NCI-H748 (cell line): ENCODE measurements around the gene CD70.
"Not testable (repeated sequence)": the region's sequence is repeated elsewhere in the genome, so short reads cannot be mapped to it uniquely, and the experiment has no call there.

Experiments
- DNase-seq: peaks from one replicate; lab custom pipeline; 2025; ENCODE audit not compliant: unreplicated experiment; lab: John Stamatoyannopoulos, UW

Gene CD70

GRCh38 chr19:6572217-6572616, 18.7 kb downstream of the CD70 start:
- no peak for DNase-seq

DNA sequence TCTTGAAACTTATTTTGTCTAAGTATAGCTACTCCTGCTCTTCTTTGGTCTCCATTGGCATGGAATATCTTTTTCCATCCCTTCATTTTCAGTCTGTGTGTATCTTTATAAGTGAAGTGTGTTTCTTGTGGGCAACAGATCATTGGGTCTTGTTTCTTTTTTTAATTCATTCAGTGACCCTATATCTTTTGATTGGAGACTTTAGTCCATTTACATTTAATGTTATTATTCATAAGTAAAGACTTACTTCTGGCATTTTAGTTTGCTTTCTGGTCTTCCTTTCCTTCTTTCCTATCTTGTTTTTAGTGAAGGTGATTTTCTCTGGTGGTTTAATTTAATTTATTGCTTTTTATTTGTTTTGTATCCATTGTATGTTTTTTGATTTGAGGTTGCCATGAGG, 19.8 kb downstream of the CD70 start:
- no peak for DNase-seq

DNA sequence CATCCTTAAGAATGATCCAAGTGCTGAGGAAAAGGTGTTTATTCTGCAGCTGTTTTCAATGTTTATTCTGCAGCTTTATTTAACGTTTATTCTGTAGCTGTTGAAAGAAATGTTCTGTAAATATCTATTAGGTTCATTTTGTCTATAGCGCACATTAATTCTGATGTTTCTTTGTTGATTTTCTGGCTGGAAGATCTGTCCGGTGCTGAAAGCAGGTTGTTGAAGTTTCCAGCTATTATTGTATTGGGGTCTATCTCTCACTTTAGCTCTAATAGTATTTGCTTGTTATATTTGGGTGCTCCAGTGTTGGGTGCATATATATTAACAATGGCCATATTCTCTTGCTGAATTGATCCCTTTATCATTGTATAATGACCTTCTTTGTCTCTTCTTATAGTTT, 20.2 kb downstream of the CD70 start:
- no peak for DNase-seq

DNA sequence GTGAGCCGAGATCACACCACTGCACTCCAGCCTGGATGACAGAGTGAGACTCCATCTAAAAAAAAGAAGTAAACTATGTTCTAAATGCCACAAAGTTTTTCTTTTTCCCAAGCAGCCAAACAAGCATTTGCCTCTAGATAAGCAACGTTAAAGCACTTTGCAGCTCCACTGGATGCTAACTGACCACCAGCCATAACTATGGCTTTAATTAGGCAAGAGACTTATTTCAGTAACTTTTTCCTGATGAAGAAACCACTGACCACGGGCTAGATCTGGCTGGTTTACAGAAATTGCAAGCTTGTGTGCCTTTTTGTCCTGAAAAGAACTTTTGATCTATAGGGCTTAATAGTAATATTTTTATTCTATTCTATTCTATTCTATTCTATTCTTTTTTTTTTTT, 22.1 kb downstream of the CD70 start:
- no peak for DNase-seq

- DNase-seq = no peak
Observed at GRCh38 chr19:6568010-6568526, 22.9 kb downstream of the CD70 start.

DNA sequence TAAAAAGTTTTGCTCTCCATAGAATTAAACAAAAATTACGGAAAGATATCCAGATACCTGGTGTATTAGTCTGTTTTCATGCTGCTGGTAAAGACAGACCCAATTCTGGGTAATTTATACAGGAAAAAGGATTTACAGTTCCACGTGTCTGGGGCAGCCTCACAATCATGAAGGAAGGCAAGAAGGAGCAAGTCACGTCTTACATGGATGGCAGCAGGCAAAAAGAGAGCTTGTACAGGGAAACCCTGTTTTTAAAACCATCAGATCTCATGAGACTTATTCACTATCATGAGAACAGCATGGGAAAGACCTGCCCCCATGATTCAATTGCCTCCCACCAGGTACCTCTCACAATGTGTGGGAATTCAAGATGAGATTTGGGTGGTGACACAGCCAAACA, 24.2 kb downstream of the CD70 start:
- DNase-seq = not testable (repeated sequence)

GRCh38 chr19:6564393-6564792, 26.6 kb downstream of the CD70 start:
- DNase-seq = no peak

DNA sequence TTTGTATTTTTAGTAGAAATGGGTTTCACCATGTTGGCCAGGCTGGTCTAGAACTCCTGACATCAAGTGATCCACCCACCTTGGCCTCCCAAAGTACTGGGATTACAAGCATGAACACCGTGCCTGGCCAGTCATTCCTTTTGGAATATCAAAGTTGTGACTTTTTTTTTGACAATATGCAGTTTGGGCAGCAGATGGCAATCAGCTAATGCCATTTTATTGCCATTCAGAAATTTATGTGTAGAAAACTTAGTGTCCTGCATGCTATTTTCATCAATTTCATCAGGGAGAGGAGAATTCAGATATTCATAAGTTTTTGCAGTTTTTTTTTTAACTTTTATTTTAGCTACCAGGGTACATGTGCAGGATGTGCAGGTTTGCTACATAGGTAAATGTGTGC, 28.5 kb downstream of the CD70 start:
- DNase-seq = not testable (repeated sequence)

DNA sequence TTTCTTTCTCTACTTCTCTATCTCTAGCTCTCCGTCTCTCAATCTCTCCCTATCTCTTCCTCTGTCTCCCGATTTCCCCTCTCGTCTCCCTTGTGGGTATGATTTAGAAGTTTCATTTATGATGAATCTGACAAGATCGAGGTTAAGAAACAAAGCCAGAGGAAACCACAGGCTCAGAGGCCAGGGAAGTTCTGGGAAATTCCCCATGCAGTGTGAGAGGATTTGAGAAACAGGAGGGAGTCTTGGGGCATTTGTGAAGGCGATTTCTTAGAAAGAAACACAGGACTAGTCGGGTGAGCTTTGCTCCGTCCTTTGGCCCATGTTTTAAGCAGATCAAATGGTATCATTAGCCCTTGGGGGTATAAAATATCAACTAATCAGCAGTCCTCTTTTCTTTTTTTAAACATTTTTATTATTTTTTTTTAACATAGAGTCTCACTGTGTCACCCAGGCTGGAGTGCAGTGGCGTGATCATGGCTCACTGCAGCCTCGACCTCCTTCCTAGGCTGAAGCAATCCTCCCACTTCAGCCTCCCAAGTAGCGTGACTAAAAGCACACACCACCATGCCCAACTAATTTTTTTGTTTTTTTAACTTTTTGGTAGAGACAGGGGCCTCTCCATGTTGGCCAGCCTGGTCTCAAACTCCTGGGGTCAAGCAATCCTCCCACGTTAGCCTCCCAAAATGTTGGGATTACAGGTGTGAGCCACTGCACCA, 34.3 kb downstream of the CD70 start:
- DNase-seq = no peak

GRCh38 chr19:6556043-6556449, 34.9 kb downstream of the CD70 start:
- no peak for DNase-seq

DNA sequence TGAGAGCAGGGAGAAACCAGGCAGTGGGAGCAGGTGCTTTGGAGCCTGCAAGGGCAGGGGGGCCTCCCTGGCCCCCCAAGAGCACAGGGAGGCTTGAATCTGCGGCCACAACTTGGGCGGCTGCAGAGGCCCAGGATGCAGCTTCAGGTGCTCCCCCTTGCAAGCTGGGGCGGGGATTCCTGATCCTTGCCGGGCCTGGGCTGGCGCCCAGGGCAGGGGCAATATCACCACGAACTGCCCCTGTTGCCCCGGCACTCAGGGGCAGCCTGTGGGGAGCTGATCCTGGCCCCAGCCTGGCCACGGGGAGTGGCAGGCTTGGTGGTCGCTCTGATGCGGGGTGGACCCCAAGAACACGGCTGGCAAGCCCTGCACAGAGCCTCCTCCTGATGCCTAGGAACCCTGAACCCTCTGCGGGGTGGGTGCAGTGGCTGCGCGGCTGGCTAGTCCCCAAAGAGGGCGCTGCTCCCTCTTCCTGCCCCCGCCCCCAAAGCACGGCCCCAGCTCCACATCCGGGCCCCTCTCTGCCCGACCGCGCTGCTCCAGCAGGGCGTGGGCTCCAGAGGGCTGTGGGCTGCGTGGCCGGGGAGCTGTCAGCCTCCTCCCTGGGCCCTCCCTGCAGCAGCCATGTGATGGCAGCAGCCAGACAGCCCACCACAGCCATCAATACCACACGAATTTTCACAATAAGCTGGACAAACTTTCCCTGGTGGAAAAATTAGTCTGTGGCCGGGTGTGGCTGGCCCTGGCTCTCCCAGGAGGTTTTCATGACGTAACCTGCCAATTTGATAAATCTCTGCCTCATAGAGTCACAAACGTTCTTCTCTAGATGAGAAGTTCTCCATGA, 39.1 kb downstream of the CD70 start:
- DNase-seq = no peak

GRCh38 chr19:6551091-6551490, 39.9 kb downstream of the CD70 start:
- DNase-seq = no peak

DNA sequence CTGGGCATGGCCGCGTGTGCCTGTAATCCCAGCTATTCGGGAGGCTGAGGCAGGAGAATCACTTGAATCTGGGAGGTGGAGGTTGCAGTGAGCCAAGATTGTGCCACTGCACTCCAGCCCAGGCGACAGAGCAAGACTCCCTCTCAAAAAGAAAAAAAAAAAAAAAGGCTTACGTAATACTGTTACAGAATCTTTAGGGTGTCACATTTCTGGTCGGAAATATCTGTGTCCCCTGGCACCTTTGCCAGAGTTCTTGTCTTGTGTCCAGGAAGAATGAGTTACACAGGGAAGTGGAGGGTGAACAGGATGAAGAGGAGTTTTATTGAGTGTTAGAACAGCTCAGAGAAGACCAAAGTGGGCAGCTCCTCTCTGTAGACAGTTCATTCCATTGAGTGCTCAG, 40.3 kb downstream of the CD70 start:
- DNase-seq = not testable (repeated sequence)

GRCh38 chr19:6543866-6544347, 47.0 kb downstream of the CD70 start:
- DNase-seq = no peak

DNA sequence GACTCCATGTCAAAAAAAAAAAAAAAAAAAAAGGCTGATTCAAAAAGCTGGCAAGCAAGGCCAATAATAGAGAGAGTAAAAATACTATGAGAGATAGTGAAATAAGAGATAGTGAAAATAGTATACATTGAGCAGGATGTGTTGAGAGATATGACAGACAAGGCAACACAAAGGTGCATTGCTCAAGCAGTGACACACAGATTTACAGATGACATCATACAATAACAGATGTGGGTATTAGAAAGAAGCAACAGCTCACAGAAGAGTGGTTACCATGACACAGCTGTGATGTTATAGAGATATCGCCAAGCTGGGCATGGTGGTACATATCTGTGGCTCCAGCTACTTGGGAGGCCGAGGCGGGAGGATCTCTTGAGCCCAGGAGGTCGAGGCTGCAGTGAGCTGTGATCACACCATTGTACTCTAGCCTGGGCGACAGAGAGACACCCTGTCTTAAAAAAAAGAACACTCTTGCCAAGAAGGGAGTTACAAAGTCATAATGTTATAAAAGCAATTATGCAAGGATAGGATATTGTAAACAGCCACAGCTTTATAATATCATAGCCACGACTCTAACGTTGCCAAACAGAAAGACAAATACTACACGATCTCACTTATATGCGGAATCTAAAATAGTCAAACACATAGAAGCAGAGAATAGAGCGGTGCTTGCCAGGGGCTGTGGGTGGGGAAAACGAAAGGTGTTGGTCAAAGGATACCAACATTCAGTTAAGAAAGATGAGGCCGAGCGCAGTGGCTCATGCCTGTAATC, 49.8 kb downstream of the CD70 start:
- no peak for DNase-seq

GRCh38 chr19:6539514-6539913, 51.4 kb downstream of the CD70 start:
- no peak for DNase-seq
